ENCODE measurements around the gene HOXD1. TPM values are rescaled to one million over a fixed set of nuclear protein-coding genes. Genes with fewer than 3 reads are reported as not detected.
A peak's percentile ranks its signal among the peaks of the same experiment; 100 is the strongest.

The HOXD1 gene
- total RNA-seq, 1 donor from 2014 or later, result not detected

DNA sequence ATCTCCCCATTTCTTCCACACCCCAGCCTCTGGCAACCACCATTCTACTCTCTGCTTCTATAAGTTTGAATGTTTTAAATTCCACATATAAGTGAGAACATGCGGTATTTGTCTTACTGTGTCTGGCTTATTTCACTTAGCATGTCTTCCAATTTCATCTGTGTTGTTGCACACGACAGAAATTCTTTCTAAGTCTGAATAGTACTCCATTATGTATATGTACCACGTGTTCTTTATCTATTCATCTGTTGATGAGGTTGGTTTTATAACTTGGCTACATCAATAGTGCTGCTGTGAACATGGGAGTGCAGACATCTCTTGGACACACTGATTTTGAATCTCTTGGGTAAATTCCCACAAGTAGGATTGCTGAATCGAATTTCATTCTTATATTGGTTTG lies 49.0 kb downstream of the HOXD1 start:
- peaks cover 11% of the 10 kb centered on the region for H3K4me1 Mint-ChIP-seq
- H3K27me3 Mint-ChIP-seq (ENCODE audit: low read depth), result peaks cover 11% of the 10 kb centered on the region
- TF ChIP-seq, protein P1, sequence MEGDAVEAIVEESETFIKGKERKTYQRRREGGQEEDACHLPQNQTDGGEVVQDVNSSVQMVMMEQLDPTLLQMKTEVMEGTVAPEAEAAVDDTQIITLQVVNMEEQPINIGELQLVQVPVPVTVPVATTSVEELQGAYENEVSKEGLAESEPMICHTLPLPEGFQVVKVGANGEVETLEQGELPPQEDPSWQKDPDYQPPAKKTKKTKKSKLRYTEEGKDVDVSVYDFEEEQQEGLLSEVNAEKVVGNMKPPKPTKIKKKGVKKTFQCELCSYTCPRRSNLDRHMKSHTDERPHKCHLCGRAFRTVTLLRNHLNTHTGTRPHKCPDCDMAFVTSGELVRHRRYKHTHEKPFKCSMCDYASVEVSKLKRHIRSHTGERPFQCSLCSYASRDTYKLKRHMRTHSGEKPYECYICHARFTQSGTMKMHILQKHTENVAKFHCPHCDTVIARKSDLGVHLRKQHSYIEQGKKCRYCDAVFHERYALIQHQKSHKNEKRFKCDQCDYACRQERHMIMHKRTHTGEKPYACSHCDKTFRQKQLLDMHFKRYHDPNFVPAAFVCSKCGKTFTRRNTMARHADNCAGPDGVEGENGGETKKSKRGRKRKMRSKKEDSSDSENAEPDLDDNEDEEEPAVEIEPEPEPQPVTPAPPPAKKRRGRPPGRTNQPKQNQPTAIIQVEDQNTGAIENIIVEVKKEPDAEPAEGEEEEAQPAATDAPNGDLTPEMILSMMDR (conservative IDR thresholded peaks at IDR 0.05), result no peak
- no peak overlapping the region for H3K4me3 Mint-ChIP-seq
- H3K27ac Mint-ChIP-seq (ENCODE audit: unreplicated experiment), result no peak overlapping the region
- DNase-seq (ENCODE audit: low read depth, low spot score), result no peak
- H3K36me3 Mint-ChIP-seq (ENCODE audit: low read depth), result no peaks in the 10 kb centered on the region
- peaks cover 3% of the 10 kb centered on the region for H3K9me3 Mint-ChIP-seq

DNA sequence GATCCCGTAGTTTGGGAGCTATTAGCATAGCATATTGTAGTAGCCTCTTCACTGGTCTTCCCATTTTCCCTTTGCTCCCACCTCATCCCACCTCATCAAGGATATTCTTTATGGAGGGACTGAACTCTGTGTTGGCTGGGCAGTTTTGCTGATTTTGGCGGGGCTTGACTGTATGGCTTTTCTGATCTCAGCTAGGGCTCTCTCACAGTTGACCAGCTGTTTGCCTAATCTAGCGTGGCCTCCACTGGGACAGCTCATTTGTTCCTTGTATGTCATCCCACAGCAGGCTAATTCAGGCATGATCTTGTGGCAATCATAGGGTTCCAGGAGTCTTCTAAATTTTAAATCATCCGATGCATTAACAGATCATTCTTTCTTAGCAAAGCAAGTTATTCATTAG lies 50.6 kb downstream of the HOXD1 start:
- DNase-seq (ENCODE audit: low read depth, low spot score), result no peak
- Mint-ChIP-seq H3K27me3 (ENCODE audit: low read depth) (peaks cover 7% of the 10 kb centered on the region), H3K36me3 (ENCODE audit: low read depth) (no peaks in the 10 kb centered on the region), H3K4me3 (no peak overlapping the region), H3K27ac (ENCODE audit: unreplicated experiment) (no peak overlapping the region), H3K4me1 (peaks cover 8% of the 10 kb centered on the region), H3K9me3 (peaks cover 3% of the 10 kb centered on the region)
- TF ChIP-seq, protein P1 (conservative IDR thresholded peaks at IDR 0.05), result no peak

DNA sequence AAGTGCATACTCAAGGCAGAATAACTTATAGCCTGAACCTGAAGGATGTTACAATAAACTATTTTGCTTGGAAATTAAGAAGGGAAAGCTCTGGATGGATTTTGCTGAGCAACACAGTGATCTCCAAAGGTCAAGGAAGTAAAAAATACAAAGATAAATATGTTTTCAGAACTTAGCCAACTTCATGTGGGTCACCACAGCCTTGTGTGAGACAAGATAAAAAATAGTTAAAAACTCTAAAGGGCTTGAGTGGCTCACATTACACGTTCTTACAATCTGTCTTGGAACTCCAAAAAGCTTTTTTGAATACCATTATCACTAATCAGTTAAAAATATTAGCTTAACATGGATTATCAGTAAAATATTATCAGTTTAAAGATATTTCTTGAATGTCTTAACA lies 51.8 kb downstream of the HOXD1 start:
- Mint-ChIP-seq H3K4me3 (no peak overlapping the region), H3K9me3 (peaks cover 3% of the 10 kb centered on the region)

More for the DNA sequence above, 51.8 kb downstream of the HOXD1 start:
- Mint-ChIP-seq H3K36me3 (ENCODE audit: low read depth) (no peaks in the 10 kb centered on the region), H3K4me1 (no peaks in the 10 kb centered on the region), H3K27ac (ENCODE audit: unreplicated experiment) (no peak overlapping the region), H3K27me3 (ENCODE audit: low read depth) (peaks cover 7% of the 10 kb centered on the region)
- TF ChIP-seq, protein P1 (conservative IDR thresholded peaks at IDR 0.05), result no peak
- DNase-seq (ENCODE audit: low read depth, low spot score), result no peak

Small RNA genes within 50 kb of the gene (microRNA-seq; reads per million reads assigned to microRNA genes)
- 12,419 reads per million, percentile 95 among the genes with 10 or more reads in this experiment for gene MIR10B

Other genes starting within 250 kb of the HOXD1 start
- 34.2 and 36.4 TPM in 2 replicates for gene LNPK, start 186.4 kb upstream of the HOXD1 start, total RNA-seq
- gene EVX2, start 104.7 kb upstream of the HOXD1 start, total RNA-seq, result 0.43 and 0.44 TPM in 2 replicates
- gene HOXD13, start 95.9 kb upstream of the HOXD1 start, total RNA-seq, result not detected in 2 replicates
- gene HOXD12, start 88.9 kb upstream of the HOXD1 start, total RNA-seq, result not detected in 2 replicates
- not detected in 2 replicates for gene HOXD11, start 81.4 kb upstream of the HOXD1 start, total RNA-seq
- gene HOXD10, start 71.9 kb upstream of the HOXD1 start, total RNA-seq, result not detected in 2 replicates
- not detected in 2 replicates for gene HOXD9, start 65.9 kb upstream of the HOXD1 start, total RNA-seq
- gene HOXD8, start 59.0 kb upstream of the HOXD1 start, total RNA-seq, result not detected in 2 replicates
- gene HOXD4, start 37.1 kb upstream of the HOXD1 start, total RNA-seq, result 1.3 TPM in 2 replicates
- gene HOXD3, start 31.4 kb upstream of the HOXD1 start, total RNA-seq, result 1.5 and 1.9 TPM in 2 replicates
- gene MTX2, start 80.8 kb downstream of the HOXD1 start, total RNA-seq, result 23.7 and 25.6 TPM in 2 replicates